Pancreas (tissue), 10 donors: ENCODE measurements around the gene UCN. TPM values are rescaled to one million over a fixed set of nuclear protein-coding genes. Genes with fewer than 3 reads are reported as not detected.
"Not testable (repeated sequence)": the region's sequence is repeated elsewhere in the genome, so short reads cannot be mapped to it uniquely, and the experiment has no call there.

Experiments used
- ATAC-seq, 4 donors: fragments of 200-7000 bp; cut with Tn5 transposase; one replicate each; pipeline versions ENCODE4 v1.8.0 to v1.9.1; 2020; ENCODE audit warnings: mild to moderate bottlenecking in 4 of 4, moderate library complexity in 4 of 4
- DNase-seq, 6 donors: peaks; one replicate each; pipeline ENCODE4 v3.0.0-alpha.2; 2020
- FAIRE-seq: peaks from 2 replicates; lab custom pipeline; 2012; peaks lifted over from hg19 to GRCh38; lab: Jason Lieb, UNC
- H3K27ac ChIP-seq, 4 donors: fragments of 200-600 bp; sonication (generic); 1 replicate in 3 of 4; 2 replicates in 1 of 4; pipeline versions ENCODE4 v1.5.0 to v1.8.0; 2020
- H3K27me3 ChIP-seq, 4 donors: fragments of 200-600 bp; one replicate each; pipeline ENCODE4 v1.8.0; 2021
- H3K36me3 ChIP-seq, 3 donors: fragments of 200-600 bp; sonication (generic) in 1 of 3; one replicate each; pipeline versions ENCODE4 v1.5.0 to v1.8.0; 2020 to 2021
- H3K4me1 ChIP-seq, 3 donors: fragments of 200-600 bp; one replicate each; pipeline ENCODE4 v1.8.0; 2021
- H3K4me3 ChIP-seq, 4 donors: fragments of 200-600 bp; sonication (generic) in 2 of 4; one replicate each; pipeline versions ENCODE4 v1.5.0 to v1.8.0; 2020 to 2021
- H3K9me3 ChIP-seq, 4 donors: fragments of 200-600 bp; one replicate each; pipeline ENCODE4 v1.8.0; 2021
- CTCF ChIP-seq, 4 donors: fragments of 200-600 bp; sonication (generic) in 3 of 4; IDR thresholded peaks; one replicate each; pipeline versions ENCODE4 v1.5.0 to v1.8.0; 2021; ENCODE audit warnings: antibody characterized with exemption in 4 of 4
- WGBS, 2 donors: extraction: QIAGEN DNeasy Blood & Tissue Kit; methylation state at CpG; one replicate each; pipeline ENCODE4 v1.1.7; 2013; 5-methylcytosine and 5-hydroxymethylcytosine counted together
- intact Hi-C, 3 donors: fragments of 100-400 bp; cut with DNase I; formaldehyde crosslinking; loops; one replicate each; pipeline versions ENCODE4 v1.11.1 to v1.14.2; 2022
- polyA plus RNA-seq, 2 donors: library from polyadenylated mRNA; stranded (reverse); fragments of 200-250 nt; gene quantifications; one replicate each; pipeline ENCODE4 v1.2.3, GENCODE V29; 2013
- total RNA-seq, 6 donors: library from RNA; stranded (reverse); fragmentation: NEBNext Ultra II Directional in 4 of 6; extraction: Animal tissue kit (Norgen Biotek cat#: 25700) in 4 of 6; gene quantifications; one replicate each; pipeline versions ENCODE4 v1.2.1 to v1.2.4, GENCODE V29; 2021 to 2023
- donor health status: healthy with polysubstance abuse.
- donor health status: DM: no; HTN: no; CAD: no; lungs with moderate emphysema.
- donor health status: DM: no; HTN: no; CAD: no.
- donor health status: control.
- donor health status: control.
- donor health status: Bipolar disorder and iron deficiency.
- donor health status: DM: yes; HTN: yes; CAD: no.
- donor health status: DM: no; HTN: no; CAD: no.
- donor health status: DM: no; HTN: no; CAD: no.
- donor health status: DM: yes; HTN: yes; CAD: no.

UCN gene
- total and polyA plus RNA-seq, 8 donors, result 0.51 to 4.6 (median 0.86) TPM

- intact Hi-C loops, result loop anchor here in 2 of 3 donors (2.0 to 5.0 kb wide), 2 partner anchors 176 to 179 kb away; no protein-coding TSS in a partner anchor
- DNase-seq (no peak), ATAC-seq (no peak), FAIRE-seq (no peak)
- Histone ChIP-seq H3K4me3 (no peak overlapping the region), H3K36me3 (no peaks in the 10 kb centered on the region), H3K4me1 (no peaks in the 10 kb centered on the region), H3K9me3 (no peaks in the 10 kb centered on the region), H3K27me3 (peaks cover 0 to 3% (median 0%) of the 10 kb centered on the region in 4 donors), H3K27ac (no peak overlapping the region)
- WGBS, 2 donors, result 36 to 44% methylated on average over 1 of the region's 1 CpG
- no peak for TF ChIP-seq CTCF (IDR thresholded peaks at IDR 0.05)
These were observed 30.2 kb downstream of the UCN start for GRCh38 chr2:27278010-27278409.

- Histone ChIP-seq H3K36me3 (no peaks in the 10 kb centered on the region), H3K9me3 (no peaks in the 10 kb centered on the region), H3K27me3 (peaks cover 0 to 3% (median 0%) of the 10 kb centered on the region in 4 donors), H3K4me1 (no peaks in the 10 kb centered on the region), H3K27ac (no peak within 1 kb of the TSS), H3K4me3 (no peak within 1 kb of the TSS)
- intact Hi-C loops, result loop anchor here in 1 of 3 donors (5.0 kb wide), 1 partner anchor 173 kb away; no protein-coding TSS in a partner anchor
- FAIRE-seq (no peak), ATAC-seq (no peak), DNase-seq (no peak)
- no peak for TF ChIP-seq CTCF (IDR thresholded peaks at IDR 0.05)
- WGBS, 2 donors, result 70 to 72% methylated on average over 38 to 39 of the region's 39 CpGs
These were observed 32.8 kb downstream of the UCN start, which contains the start of gene DNAJC5G for GRCh38 chr2:27275211-27276150. Gene DNAJC5G (plus strand): TSS chr2:27275433. CDS start chr2:27276729, 1,296 bp downstream.

GRCh38 chr2:27272537-27273522, 35.4 kb downstream of the UCN start:
- ATAC-seq, H3K9me3 ChIP-seq, H3K36me3 ChIP-seq, H3K4me3 ChIP-seq, DNase-seq, H3K27me3 ChIP-seq, H3K27ac ChIP-seq, intact Hi-C loops, H3K4me1 ChIP-seq, FAIRE-seq: not testable (repeated sequence)
- WGBS, 2 donors, result 56 to 57% methylated on average over 15 of the region's 15 CpGs

GRCh38 chr2:27271631-27272340, 36.5 kb downstream of the UCN start:
- Histone ChIP-seq H3K27ac (no peak overlapping the region), H3K27me3 (no peaks in the 10 kb centered on the region), H3K4me1 (no peaks in the 10 kb centered on the region), H3K36me3 (no peaks in the 10 kb centered on the region), H3K9me3 (no peaks in the 10 kb centered on the region), H3K4me3 (no peak overlapping the region)
- TF ChIP-seq CTCF (IDR thresholded peaks at IDR 0.05), result no peak
- intact Hi-C loops, result no loop called here
- ATAC-seq, result no peak
- 54 to 57% methylated on average over 11 of the region's 11 CpGs for WGBS, 2 donors
- FAIRE-seq, result no peak
- DNase-seq, result no peak
